Vagina (tissue), 2 donors: ENCODE measurements around the gene APBB2. TPM values are rescaled to one million over a fixed set of nuclear protein-coding genes. Genes with fewer than 3 reads are reported as not detected.

Experiments used
- DNase-seq, 2 donors: peaks; one replicate each; pipeline ENCODE4 v3.0.0-alpha.2; 2017; ENCODE audit errors: extremely low spot score in 2 of 2
- H3K27ac ChIP-seq: fragments of 200-600 bp; sonication (generic); one replicate; pipeline ENCODE4 v1.5.1; 2019
- H3K27me3 ChIP-seq: fragments of 200-600 bp; sonication (generic); one replicate; pipeline ENCODE4 v1.5.1; 2019
- H3K36me3 ChIP-seq, 2 donors: fragments of 200-600 bp; sonication (generic); one replicate each; pipeline ENCODE4 v1.5.1; 2017 to 2019
- H3K4me1 ChIP-seq: fragments of 200-600 bp; sonication (generic); one replicate; pipeline ENCODE4 v1.5.1; 2019
- H3K4me3 ChIP-seq, 2 donors: fragments of 200-600 bp; sonication (generic); 1 replicate in 1 of 2; 2 replicates in 1 of 2; pipeline ENCODE4 v1.5.1; 2016 to 2019
- H3K9me3 ChIP-seq: fragments of 200-600 bp; sonication (generic); one replicate; pipeline ENCODE4 v1.5.1; 2019
- POLR2A ChIP-seq, 2 donors: fragments of 450-650 bp; IDR thresholded peaks; one replicate each; pipeline ENCODE4 v1.6.1; 2017; ENCODE audit warnings: antibody characterized with exemption in 2 of 2, mild to moderate bottlenecking in 2 of 2, moderate library complexity in 2 of 2
- POLR2AphosphoS5 ChIP-seq, 2 donors: sonication (generic); formaldehyde crosslinking; IDR thresholded peaks; one replicate each; pipeline ENCODE4 v1.9.0; 2017; ENCODE audit warnings: antibody characterized with exemption in 2 of 2, mild to moderate bottlenecking in 2 of 2, low read depth in 1 of 2; ENCODE audit not compliant: insufficient read depth in 1 of 2
- intact Hi-C: fragments of 100-400 bp; cut with DNase I; formaldehyde crosslinking; loops from one replicate; pipeline ENCODE4 v1.15.1; 2023
- total RNA-seq: library from RNA; depleted of rRNA; stranded (reverse); fragments of >200 nt; gene quantifications from one replicate; pipeline ENCODE4 v1.2.3, GENCODE V29; 2016
- TF ChIP-seq, protein P1 (sequence below), 3 experiments: fragments of 450-650 bp in 2 of 3; fragments of 200-600 bp in 1 of 3; sonication (generic) in 1 of 3; IDR thresholded peaks; one replicate each; pipeline ENCODE4 v1.5.1; 2017 to 2019; ENCODE audit warnings: antibody characterized with exemption in 3 of 3, mild to moderate bottlenecking in 2 of 3, moderate library complexity in 2 of 3

APBB2 gene
- total RNA-seq, 1 donor from 2014 or later, result 68.8 TPM

GRCh38 chr4:41081847-41082246 lies 132.5 kb downstream of the APBB2 start:
- no peaks in the 10 kb centered on the region for H3K36me3 ChIP-seq
- no peak overlapping the region for H3K4me3 ChIP-seq
- peaks cover 9% of the 10 kb centered on the region for H3K4me1 ChIP-seq
- peaks cover 9% of the 10 kb centered on the region for H3K9me3 ChIP-seq
- intact Hi-C loops, result no loop called here
- TF ChIP-seq, protein P1, sequence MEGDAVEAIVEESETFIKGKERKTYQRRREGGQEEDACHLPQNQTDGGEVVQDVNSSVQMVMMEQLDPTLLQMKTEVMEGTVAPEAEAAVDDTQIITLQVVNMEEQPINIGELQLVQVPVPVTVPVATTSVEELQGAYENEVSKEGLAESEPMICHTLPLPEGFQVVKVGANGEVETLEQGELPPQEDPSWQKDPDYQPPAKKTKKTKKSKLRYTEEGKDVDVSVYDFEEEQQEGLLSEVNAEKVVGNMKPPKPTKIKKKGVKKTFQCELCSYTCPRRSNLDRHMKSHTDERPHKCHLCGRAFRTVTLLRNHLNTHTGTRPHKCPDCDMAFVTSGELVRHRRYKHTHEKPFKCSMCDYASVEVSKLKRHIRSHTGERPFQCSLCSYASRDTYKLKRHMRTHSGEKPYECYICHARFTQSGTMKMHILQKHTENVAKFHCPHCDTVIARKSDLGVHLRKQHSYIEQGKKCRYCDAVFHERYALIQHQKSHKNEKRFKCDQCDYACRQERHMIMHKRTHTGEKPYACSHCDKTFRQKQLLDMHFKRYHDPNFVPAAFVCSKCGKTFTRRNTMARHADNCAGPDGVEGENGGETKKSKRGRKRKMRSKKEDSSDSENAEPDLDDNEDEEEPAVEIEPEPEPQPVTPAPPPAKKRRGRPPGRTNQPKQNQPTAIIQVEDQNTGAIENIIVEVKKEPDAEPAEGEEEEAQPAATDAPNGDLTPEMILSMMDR (IDR thresholded peaks at IDR 0.05), result no peak
- DNase-seq, result no peak
- H3K27me3 ChIP-seq, result no peaks in the 10 kb centered on the region
- no peak overlapping the region for H3K27ac ChIP-seq

DNA sequence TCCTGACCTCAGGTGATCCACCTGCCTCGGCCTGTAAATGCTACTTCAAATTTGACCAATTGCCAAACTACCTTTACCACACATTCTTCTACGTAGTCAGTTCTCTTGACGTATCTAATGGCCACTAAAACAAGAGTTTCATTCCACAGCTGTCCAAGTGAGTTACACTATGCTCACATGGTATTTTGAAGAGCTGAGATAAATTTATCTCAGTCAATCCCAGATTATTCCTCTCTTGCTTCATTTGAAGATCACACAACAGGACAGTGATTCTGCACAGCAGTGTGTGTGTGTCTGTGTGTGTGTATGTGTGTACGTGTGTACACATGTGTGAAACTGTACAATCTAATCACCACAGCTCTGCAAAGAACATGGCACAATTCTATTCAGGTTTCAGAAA lies 133.4 kb downstream of the APBB2 start:
- DNase-seq, result no peak
- no peak for TF ChIP-seq POLR2A (IDR thresholded peaks at IDR 0.05)
- Histone ChIP-seq H3K4me1 (peaks cover 9% of the 10 kb centered on the region), H3K27ac (no peak overlapping the region), H3K9me3 (no peaks in the 10 kb centered on the region), H3K27me3 (no peaks in the 10 kb centered on the region), H3K36me3 (no peaks in the 10 kb centered on the region), H3K4me3 (no peak overlapping the region)
- intact Hi-C loops, result no loop called here

- Histone ChIP-seq H3K4me1 (peaks cover 9% of the 10 kb centered on the region), H3K9me3 (no peaks in the 10 kb centered on the region), H3K27ac (no peak overlapping the region), H3K36me3 (no peaks in the 10 kb centered on the region), H3K27me3 (no peaks in the 10 kb centered on the region), H3K4me3 (no peak overlapping the region)
- DNase-seq, result no peak
- intact Hi-C loops, result no loop called here
- TF ChIP-seq, protein P1 (IDR thresholded peaks at IDR 0.05), result no peak
- TF ChIP-seq POLR2AphosphoS5 (IDR thresholded peaks at IDR 0.05; ENCODE audit: insufficient read depth in 1 of 2, low read depth in 1 of 2) (no peak), POLR2A (IDR thresholded peaks at IDR 0.05) (no peak)
Measured at GRCh38 chr4:41079881-41080560, 134.3 kb downstream of the APBB2 start.

- Histone ChIP-seq H3K4me3 (no peak overlapping the region), H3K27me3 (no peaks in the 10 kb centered on the region), H3K27ac (no peak overlapping the region), H3K36me3 (no peaks in the 10 kb centered on the region), H3K4me1 (peaks cover 9% of the 10 kb centered on the region), H3K9me3 (no peaks in the 10 kb centered on the region)
- TF ChIP-seq POLR2AphosphoS5 (IDR thresholded peaks at IDR 0.05; ENCODE audit: insufficient read depth in 1 of 2, low read depth in 1 of 2) (no peak), POLR2A (IDR thresholded peaks at IDR 0.05) (no peak)
- TF ChIP-seq, protein P1 (IDR thresholded peaks at IDR 0.05), result no peak
- DNase-seq, result no peak
- intact Hi-C loops, result no loop called here
Measured at GRCh38 chr4:41077628-41078027, 136.7 kb downstream of the APBB2 start.

DNA sequence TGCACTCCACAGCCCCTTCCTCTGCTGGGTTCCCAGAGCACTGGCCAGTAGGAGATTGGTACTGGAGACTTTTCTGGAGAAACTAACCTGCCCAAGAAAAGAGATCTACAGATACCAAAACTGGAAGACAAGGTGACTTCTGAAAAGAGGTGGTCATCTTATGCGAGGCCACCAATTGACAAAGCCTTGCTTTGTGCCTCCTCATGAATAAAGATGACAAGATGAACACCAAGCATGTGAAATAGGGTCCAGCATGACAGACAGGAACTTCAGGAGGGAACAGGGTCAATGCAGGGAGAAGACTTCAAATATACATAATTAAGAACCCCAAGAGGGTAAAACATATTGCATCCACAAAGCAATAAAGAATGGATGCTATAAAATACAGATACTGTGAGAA lies 137.9 kb downstream of the APBB2 start:
- no peak overlapping the region for H3K4me3 ChIP-seq
- intact Hi-C loops, result no loop called here
- no peak for DNase-seq
- H3K27me3 ChIP-seq, result no peaks in the 10 kb centered on the region
- TF ChIP-seq, protein P1 (IDR thresholded peaks at IDR 0.05), result no peak
- TF ChIP-seq POLR2A (IDR thresholded peaks at IDR 0.05), result no peak
- TF ChIP-seq POLR2AphosphoS5 (IDR thresholded peaks at IDR 0.05; ENCODE audit: insufficient read depth in 1 of 2, low read depth in 1 of 2), result no peak
- no peak overlapping the region for H3K27ac ChIP-seq
- peaks cover 16% of the 10 kb centered on the region for H3K4me1 ChIP-seq
- H3K36me3 ChIP-seq, result no peaks in the 10 kb centered on the region
- no peaks in the 10 kb centered on the region for H3K9me3 ChIP-seq
